ENCODE data around the gene FOSB. TPM values are rescaled to one million over a fixed set of nuclear protein-coding genes. Genes with fewer than 3 reads are reported as not detected.

Gene FOSB
- total RNA-seq, 2 experiments from 2014 or later, result 36.0 to 43.9 TPM

DNA sequence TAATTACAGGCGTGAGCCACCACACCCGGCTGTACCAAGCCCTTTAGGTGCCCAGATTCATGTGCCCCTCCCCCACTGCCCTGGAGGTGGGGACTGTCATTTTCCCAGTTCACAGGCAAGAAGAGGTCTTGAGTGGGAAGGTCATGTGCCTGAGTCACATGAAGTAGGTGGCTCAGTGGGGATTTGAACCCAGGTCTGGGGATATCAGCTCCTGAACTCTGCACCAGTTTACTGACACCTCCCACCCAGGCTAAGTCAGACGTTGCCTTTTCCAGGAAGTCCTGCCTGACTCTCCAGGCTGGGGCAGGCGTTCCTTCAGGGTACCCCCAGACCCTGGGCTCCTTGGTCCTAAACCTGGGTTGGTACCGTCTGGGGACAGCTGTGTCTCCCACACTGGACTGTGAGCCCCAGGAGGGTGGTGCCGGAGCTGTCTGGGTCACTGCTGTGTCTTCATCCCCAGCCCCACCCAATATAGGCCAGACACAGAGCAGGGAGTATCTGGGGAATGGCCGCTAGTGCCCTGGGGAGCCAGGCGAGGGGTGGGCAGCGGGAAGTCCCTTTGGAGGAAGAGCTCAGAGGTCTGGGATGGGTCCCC is 48.1 kb downstream of the FOSB start:
- Mint-ChIP-seq H3K27ac (peak overlapping the region; percentile 79), H3K9me3 (no peaks in the 10 kb centered on the region), H3K4me3 (no peak overlapping the region), H3K27me3 (no peaks in the 10 kb centered on the region), H3K36me3 (ENCODE audit: low read depth) (peaks cover 25% of the 10 kb centered on the region), H3K4me1 (peaks cover 61% of the 10 kb centered on the region)
- no peak for DNase-seq
- CTCF ChIA-PET, result interaction anchor here (0.5 to 1.8 kb wide), 7 partner anchors 16 to 798 kb away, joined by 3 to 10 read pairs (median 4); no protein-coding TSS in a partner anchor
- POLR2A ChIA-PET, result no interaction called here

DNA sequence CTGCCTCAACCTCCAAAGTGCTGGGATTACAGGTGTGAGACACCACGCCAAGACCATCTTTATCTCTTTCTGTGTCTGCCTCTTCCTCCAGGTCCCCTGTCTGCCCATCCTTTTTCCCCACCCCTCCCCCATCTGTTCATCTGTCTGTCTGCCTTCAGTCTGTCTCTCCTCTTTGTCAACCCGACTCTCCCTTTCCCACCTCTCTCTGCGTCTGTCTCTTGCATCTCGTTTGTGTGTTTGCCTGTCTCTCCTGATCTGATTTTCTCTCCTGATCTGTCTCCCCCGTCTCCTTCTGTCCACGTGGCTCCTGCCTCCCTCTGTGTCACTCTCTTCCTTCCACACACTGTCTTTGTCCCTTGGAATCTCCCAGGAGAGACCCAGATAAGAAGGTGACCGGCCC is 49.4 kb downstream of the FOSB start:
- H3K27ac Mint-ChIP-seq, result peak overlapping the region; percentile 50
- H3K36me3 Mint-ChIP-seq (ENCODE audit: low read depth), result peaks cover 26% of the 10 kb centered on the region
- peaks cover 51% of the 10 kb centered on the region for H3K4me1 Mint-ChIP-seq
- ChIA-PET POLR2A (no interaction called here), CTCF (no interaction called here)
- no peak for DNase-seq
- no peaks in the 10 kb centered on the region for H3K27me3 Mint-ChIP-seq
- no peak overlapping the region for H3K4me3 Mint-ChIP-seq
- H3K9me3 Mint-ChIP-seq, result no peaks in the 10 kb centered on the region

DNA sequence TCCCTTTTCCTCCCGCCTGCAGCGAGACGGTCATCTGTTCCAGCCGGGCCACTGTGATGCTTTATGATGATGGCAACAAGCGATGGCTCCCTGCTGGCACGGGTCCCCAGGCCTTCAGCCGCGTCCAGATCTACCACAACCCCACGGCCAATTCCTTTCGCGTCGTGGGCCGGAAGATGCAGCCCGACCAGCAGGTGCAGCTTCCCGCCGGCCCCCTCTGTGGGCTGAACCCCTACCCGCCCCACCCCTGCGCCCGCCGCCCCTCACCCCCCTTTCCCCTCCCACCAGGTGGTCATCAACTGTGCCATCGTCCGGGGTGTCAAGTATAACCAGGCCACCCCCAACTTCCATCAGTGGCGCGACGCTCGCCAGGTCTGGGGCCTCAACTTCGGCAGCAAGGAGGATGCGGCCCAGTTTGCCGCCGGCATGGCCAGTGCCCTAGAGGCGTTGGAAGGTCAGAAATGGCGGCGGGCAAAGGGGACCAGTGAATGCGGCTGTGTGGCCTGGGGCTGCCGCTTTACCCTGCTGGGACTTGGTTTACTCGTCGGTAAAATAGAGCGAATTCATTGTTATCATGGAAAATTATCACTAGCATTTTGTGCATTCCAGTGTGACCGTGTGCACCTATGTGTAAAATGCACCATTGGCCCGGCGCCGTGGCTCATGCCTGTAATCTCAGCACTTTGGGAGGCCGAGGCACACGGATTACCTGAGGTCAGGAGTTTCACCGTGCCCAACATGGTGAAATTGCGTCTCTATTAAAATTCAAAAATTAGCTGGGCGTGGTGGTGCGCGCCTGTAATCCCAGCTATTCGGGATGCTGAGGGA is 50.1 kb downstream of the FOSB start:
- Mint-ChIP-seq H3K27ac (no peak overlapping the region), H3K27me3 (no peaks in the 10 kb centered on the region), H3K4me1 (peaks cover 47% of the 10 kb centered on the region), H3K36me3 (ENCODE audit: low read depth) (peaks cover 26% of the 10 kb centered on the region), H3K4me3 (no peak overlapping the region), H3K9me3 (no peaks in the 10 kb centered on the region)
- no peak for DNase-seq
- ChIA-PET CTCF (interaction anchor here (0.6 to 1.2 kb wide), 3 partner anchors 8 to 40 kb away, joined by 3 to 6 read pairs (median 4); no protein-coding TSS in a partner anchor), POLR2A (no interaction called here)

DNA sequence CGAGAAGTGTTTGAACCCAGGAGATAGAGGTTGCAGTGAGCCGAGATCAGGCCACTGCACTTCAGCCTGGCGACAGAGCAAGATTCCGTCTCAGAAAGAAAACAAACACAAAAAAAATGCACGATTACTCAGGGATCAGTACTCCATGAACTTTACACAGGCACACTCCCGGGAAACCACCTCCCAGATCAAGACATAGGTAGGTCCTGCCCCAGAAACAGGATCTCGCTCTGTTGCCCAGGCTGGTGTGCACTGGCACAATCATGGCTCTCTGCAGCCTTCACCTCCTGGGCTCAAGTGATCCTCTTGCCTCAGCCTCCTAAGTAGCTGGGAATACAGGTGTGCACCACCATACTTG is 50.7 kb downstream of the FOSB start:
- Mint-ChIP-seq H3K9me3 (no peaks in the 10 kb centered on the region), H3K4me1 (peaks cover 47% of the 10 kb centered on the region), H3K4me3 (no peak overlapping the region), H3K36me3 (ENCODE audit: low read depth) (peaks cover 28% of the 10 kb centered on the region), H3K27me3 (no peaks in the 10 kb centered on the region), H3K27ac (peak overlapping the region; percentile 60)
- ChIA-PET POLR2A (no interaction called here), CTCF (interaction anchor here (0.6 to 1.2 kb wide), 3 partner anchors 9 to 40 kb away, joined by 3 to 6 read pairs (median 4); no protein-coding TSS in a partner anchor)
- no peak for DNase-seq

DNA sequence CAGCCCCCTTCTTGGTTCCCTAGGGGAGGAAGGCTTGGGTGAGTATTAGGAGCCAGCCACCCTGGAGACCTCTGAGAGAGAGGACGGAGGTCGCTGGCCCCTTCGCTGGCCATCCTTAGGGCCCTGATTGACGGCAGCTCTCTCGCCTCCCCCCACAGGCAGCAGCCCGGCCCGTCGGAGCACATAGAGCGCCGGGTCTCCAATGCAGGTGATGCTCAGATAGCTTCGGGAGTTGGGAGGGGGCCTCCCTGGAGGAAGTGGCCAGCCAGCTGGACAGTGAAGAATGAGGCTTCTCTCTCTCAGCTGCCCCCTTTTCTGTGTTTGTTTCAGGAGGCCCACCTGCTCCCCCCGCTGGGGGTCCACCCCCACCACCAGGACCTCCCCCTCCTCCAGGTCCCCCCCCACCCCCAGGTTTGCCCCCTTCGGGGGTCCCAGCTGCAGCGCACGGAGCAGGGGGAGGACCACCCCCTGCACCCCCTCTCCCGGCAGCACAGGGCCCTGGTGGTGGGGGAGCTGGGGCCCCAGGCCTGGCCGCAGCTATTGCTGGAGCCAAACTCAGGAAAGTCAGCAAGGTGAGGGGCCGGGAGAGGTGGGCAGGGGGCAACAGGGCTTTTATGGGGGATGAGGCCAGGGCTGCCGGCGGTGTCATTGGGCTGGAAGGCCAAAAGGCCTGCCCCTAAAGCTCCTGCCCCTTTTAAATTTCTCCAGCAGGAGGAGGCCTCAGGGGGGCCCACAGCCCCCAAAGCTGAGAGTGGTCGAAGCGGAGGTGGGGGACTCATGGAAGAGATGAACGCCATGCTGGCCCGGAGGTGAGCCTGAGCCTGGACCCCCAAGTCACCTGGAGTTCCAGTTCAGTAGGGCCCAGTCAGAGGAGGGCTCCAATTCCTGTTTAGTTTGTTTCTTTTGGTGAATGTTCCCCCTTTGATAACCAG is 54.5 kb downstream of the FOSB start:
- POLR2A ChIA-PET, result no interaction called here
- no peak for DNase-seq
- Mint-ChIP-seq H3K9me3 (no peaks in the 10 kb centered on the region), H3K4me1 (peaks cover 19% of the 10 kb centered on the region), H3K36me3 (ENCODE audit: low read depth) (peaks cover 53% of the 10 kb centered on the region), H3K27me3 (no peaks in the 10 kb centered on the region), H3K27ac (no peak overlapping the region), H3K4me3 (no peak overlapping the region)
- CTCF ChIA-PET, result interaction anchor here (1.1 to 1.5 kb wide), 2 partner anchors 83 to 159 kb away, joined by 3 to 4 read pairs; no protein-coding TSS in a partner anchor

DNA sequence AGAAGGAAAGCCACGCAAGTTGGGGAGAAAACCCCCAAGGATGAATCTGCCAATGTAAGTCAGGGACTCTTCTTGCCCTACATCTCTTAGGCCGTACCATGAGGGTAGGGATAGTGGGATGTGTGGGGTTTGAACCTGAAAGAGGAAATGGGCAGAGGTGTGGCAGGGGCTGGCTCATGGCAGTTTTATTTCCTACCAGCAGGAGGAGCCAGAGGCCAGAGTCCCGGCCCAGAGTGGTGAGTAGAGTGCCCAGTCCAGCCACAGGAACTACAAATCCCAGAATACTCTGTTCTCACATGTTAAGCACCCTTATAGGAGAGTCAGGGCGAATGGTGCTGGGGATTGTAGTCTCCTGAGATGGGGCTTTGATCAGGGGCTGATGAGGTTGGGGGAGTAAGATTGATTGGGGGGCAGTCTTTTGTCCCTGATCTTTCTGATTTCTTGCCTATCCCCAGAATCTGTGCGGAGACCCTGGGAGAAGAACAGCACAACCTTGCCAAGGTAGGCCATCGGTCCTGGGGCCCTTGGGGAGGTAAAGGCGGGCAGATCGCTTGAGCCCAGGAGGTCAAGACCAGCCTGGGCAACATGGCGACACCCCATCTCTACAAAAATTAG is 56.0 kb downstream of the FOSB start:
- peaks cover 4% of the 10 kb centered on the region for H3K27me3 Mint-ChIP-seq
- CTCF ChIA-PET, result interaction anchor here (1.2 kb wide), 1 partner anchor 35 kb away, joined by 3 read pairs; no protein-coding TSS in a partner anchor
- H3K4me1 Mint-ChIP-seq, result peaks cover 24% of the 10 kb centered on the region
- H3K4me3 Mint-ChIP-seq, result no peak overlapping the region
- POLR2A ChIA-PET, result no interaction called here
- DNase-seq, result peak; percentile 79
- H3K9me3 Mint-ChIP-seq, result no peaks in the 10 kb centered on the region
- H3K36me3 Mint-ChIP-seq (ENCODE audit: low read depth), result peaks cover 55% of the 10 kb centered on the region
- peak overlapping the region; percentile 7 for H3K27ac Mint-ChIP-seq

DNA sequence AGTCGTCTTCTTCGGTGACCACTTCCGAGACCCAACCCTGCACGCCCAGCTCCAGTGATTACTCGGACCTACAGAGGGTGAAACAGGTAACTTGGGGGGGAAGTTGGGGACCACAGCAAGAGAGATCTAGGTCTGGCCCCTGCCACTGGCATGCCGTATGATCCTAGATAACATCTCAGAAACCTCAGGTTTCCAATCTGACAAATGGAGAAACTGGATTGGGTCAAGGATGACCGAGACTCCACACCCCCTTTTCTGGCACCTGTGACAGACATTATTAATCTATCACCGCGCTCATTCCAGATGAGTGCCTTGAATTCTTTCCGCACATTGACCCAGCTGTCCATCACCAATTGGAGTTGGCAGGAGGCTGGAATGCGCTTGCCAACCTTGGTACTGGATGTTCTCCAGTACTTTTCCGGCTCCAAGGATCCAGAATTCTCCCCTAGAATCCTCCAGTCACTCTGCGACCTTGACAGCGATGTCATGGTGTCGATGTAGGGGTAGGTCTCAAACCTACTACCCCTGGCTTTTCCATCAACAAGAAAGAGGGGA is 56.9 kb downstream of the FOSB start:
- ChIA-PET POLR2A (no interaction called here), CTCF (interaction anchor here (0.6 to 1.2 kb wide), 2 partner anchors 34 to 57 kb away, joined by 3 read pairs; no protein-coding TSS in a partner anchor)

More for the DNA sequence above, 56.9 kb downstream of the FOSB start:
- no peak for DNase-seq
- Mint-ChIP-seq H3K9me3 (no peaks in the 10 kb centered on the region), H3K4me3 (no peak overlapping the region), H3K27me3 (peaks cover 4% of the 10 kb centered on the region), H3K36me3 (ENCODE audit: low read depth) (peaks cover 58% of the 10 kb centered on the region), H3K4me1 (peaks cover 24% of the 10 kb centered on the region), H3K27ac (no peak overlapping the region)

Small RNA genes within 50 kb of the gene (microRNA-seq; reads per million reads assigned to microRNA genes)
- not detected for gene MIR6088 (ENCODE audit: borderline microRNAs expressed, borderline replicate concordance)

Other genes with a start within 250 kb of the FOSB start
- not detected for gene EXOC3L2, start 222.6 kb upstream of the FOSB start, total RNA-seq
- 10 to 100 TPM; 19.5 to 19.6 TPM for gene MARK4, start 216.7 kb upstream of the FOSB start, total RNA-seq
- gene CKM, start 145.1 kb upstream of the FOSB start, total RNA-seq, result not detected
- not detected for gene KLC3, start 127.2 kb upstream of the FOSB start, total RNA-seq
- gene ERCC2, start 97.4 kb upstream of the FOSB start, total RNA-seq, result 10 to 100 TPM; 17.3 to 21.4 TPM
- gene PPP1R13L, start 62.9 kb upstream of the FOSB start, total RNA-seq, result 10 to 100 TPM; 15.5 to 17.7 TPM
- 1 to 10 TPM; 7.0 to 7.4 TPM for gene POLR1G, start 61.4 kb upstream of the FOSB start, total RNA-seq
- gene ERCC1, start 44.1 kb upstream of the FOSB start, total RNA-seq, result 10 to 100 TPM; 59.9 to 66.1 TPM
- 1 to 10 TPM; 1.8 to 2.0 TPM for gene RTN2, start 29.1 kb downstream of the FOSB start, total RNA-seq
- 1 to 10 TPM in 1 of 2 experiments, under 1 TPM in 1; 0.82 to 1.1 TPM for gene PPM1N, start 30.4 kb downstream of the FOSB start, total RNA-seq
- 100 to 1,000 TPM; 143 to 157 TPM for gene VASP, start 39.5 kb downstream of the FOSB start, total RNA-seq
- 10 to 100 TPM; 12.6 to 13.4 TPM for gene OPA3, start 116.8 kb downstream of the FOSB start, total RNA-seq
- not detected for gene GPR4, start 134.2 kb downstream of the FOSB start, total RNA-seq
- gene EML2, start 171.4 kb downstream of the FOSB start, total RNA-seq, result 10 to 100 TPM; 80.7 to 87.3 TPM
- 1 to 10 TPM; 1.3 to 1.4 TPM for gene GIPR, start 200.2 kb downstream of the FOSB start, total RNA-seq
- gene SNRPD2, start 224.0 kb downstream of the FOSB start, total RNA-seq, result 100 to 1,000 TPM; 485 to 566 TPM
- gene QPCTL, start 224.7 kb downstream of the FOSB start, total RNA-seq, result 1 to 10 TPM; 6.1 to 7.3 TPM

Data from activated CD4-positive, alpha-beta T cell treated with anti-CD3 and anti-CD28 coated beads, Interleukin-2, amount 10 ng/mL, durations not matched to agents 7 days and 5 days (primary cell).